Uterus (tissue), 4 donors: ENCODE data around the gene ACAD10. TPM values are rescaled to one million over a fixed set of nuclear protein-coding genes. Genes with fewer than 3 reads are reported as not detected.
"Not testable (repeated sequence)": the region's sequence is repeated elsewhere in the genome, so short reads cannot be mapped to it uniquely, and the experiment has no call there.

Experiments
- DNase-seq, 2 donors: peaks; one replicate each; pipeline ENCODE4 v3.0.0-alpha.2; 2019 to 2020
- H3K27ac ChIP-seq, 2 donors: fragments of 200-600 bp; sonication (generic); 1 replicate in 1 of 2; 2 replicates in 1 of 2; pipeline ENCODE4 v1.5.1; 2016 to 2018
- H3K27me3 ChIP-seq, 2 donors: fragments of 200-600 bp; sonication (generic); one replicate each; pipeline ENCODE4 v1.5.1; 2018 to 2019; ENCODE audit warnings: control low read depth in 1 of 2
- H3K36me3 ChIP-seq, 2 donors: fragments of 200-600 bp; sonication (generic); one replicate each; pipeline ENCODE4 v1.5.1; 2019; ENCODE audit warnings: control low read depth in 1 of 2
- H3K4me1 ChIP-seq, 2 donors: fragments of 200-600 bp; sonication (generic); one replicate each; pipeline ENCODE4 v1.5.1; 2018 to 2019; ENCODE audit warnings: control low read depth in 1 of 2
- H3K4me3 ChIP-seq, 2 donors: fragments of 200-600 bp; sonication (generic); 1 replicate in 1 of 2; 2 replicates in 1 of 2; pipeline ENCODE4 v1.5.1; 2018 to 2019; ENCODE audit warnings: mild to moderate bottlenecking in 1 of 2
- H3K9me3 ChIP-seq, 2 donors: fragments of 200-600 bp; sonication (generic); one replicate each; pipeline ENCODE4 v1.5.1; 2019; ENCODE audit warnings: control low read depth in 1 of 2
- POLR2A ChIP-seq, 2 donors: fragments of 450-650 bp; IDR thresholded peaks; one replicate each; pipeline ENCODE4 v1.6.1; 2016; ENCODE audit warnings: antibody characterized with exemption in 2 of 2, mild to moderate bottlenecking in 1 of 2, moderate library complexity in 1 of 2
- intact Hi-C: fragments of 100-400 bp; cut with DNase I; formaldehyde crosslinking; loops from one replicate; pipeline ENCODE4 v1.15.1; 2023; ENCODE audit warnings: low total_unique reads
- total RNA-seq, 4 donors: library from RNA; depleted of rRNA in 3 of 4; stranded (reverse); fragments of >200 nt in 3 of 4; gene quantifications; one replicate each; pipeline versions ENCODE4 v1.1.0 to v1.2.4, GENCODE V29; 2014 to 2023
- TF ChIP-seq, protein P1 (sequence below), 4 experiments: fragments of 200-600 bp in 2 of 4; fragments of 450-650 bp in 2 of 4; sonication (generic) in 2 of 4; IDR thresholded peaks; one replicate each; pipeline ENCODE4 v1.5.1; 2016 to 2019; ENCODE audit warnings: antibody characterized with exemption in 4 of 4, mild to moderate bottlenecking in 2 of 4, moderate library complexity in 1 of 4
- donor health status: DM: yes; HTN: yes; CAD: no.

The ACAD10 gene
- total RNA-seq, 4 donors from 2014 or later: 19.4 to 46.4 (median 26.7) TPM

DNA sequence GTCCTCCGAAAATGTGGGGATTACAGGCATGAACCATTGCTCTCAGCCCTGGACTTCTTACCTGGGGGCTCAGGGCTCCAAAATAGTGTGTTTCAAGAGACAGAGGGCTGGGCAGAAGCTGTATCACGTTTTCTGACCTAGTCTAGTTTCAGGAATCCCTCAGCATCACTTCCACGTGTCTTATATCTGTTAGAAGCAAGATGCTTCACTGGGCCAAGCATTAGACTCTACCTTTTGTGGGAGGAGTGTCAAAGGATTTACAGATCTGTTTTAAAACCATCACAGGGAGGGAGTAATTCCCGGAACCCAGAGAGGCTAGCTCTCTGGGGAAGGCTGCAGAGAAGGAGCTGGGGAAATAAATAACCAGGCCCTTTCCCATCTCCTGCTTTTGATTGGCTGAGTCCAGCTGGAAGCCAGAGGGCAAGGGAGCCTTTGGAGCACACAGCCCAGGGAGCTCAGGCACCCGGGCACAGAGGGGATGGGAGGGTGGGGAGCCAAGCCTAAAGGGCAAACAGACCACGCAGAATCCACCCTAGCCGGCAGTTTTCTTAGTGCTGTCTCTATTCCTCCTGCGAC, 47.6 kb downstream of the ACAD10 start:
- Histone ChIP-seq H3K4me3 (no peak overlapping the region), H3K27me3 (no peaks in the 10 kb centered on the region), H3K27ac (no peak overlapping the region), H3K36me3 (no peaks in the 10 kb centered on the region), H3K4me1 (no peaks in the 10 kb centered on the region), H3K9me3 (no peaks in the 10 kb centered on the region)
- TF ChIP-seq, protein P1, sequence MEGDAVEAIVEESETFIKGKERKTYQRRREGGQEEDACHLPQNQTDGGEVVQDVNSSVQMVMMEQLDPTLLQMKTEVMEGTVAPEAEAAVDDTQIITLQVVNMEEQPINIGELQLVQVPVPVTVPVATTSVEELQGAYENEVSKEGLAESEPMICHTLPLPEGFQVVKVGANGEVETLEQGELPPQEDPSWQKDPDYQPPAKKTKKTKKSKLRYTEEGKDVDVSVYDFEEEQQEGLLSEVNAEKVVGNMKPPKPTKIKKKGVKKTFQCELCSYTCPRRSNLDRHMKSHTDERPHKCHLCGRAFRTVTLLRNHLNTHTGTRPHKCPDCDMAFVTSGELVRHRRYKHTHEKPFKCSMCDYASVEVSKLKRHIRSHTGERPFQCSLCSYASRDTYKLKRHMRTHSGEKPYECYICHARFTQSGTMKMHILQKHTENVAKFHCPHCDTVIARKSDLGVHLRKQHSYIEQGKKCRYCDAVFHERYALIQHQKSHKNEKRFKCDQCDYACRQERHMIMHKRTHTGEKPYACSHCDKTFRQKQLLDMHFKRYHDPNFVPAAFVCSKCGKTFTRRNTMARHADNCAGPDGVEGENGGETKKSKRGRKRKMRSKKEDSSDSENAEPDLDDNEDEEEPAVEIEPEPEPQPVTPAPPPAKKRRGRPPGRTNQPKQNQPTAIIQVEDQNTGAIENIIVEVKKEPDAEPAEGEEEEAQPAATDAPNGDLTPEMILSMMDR (IDR thresholded peaks at IDR 0.05): no peak
- intact Hi-C loops: no loop called here
- DNase-seq: no peak

DNA sequence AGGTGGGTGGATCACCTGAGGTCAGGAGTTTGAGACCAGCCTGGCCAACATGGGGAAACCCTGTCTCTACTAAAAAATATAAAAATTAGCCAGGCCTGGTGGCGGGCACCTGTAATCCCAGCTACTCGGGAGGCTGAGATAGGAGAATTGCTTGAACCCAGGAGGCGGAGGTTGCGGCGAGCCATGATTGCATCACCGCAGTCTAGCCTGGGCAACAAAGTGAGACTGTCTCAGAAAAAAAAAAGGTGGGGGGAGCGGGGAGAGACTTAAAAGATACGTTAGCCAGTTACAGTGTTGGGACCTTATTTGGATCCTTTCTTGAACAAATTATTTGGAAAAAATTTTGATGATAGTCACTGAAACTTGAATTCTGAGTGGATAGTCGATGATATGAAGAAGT, 53.7 kb downstream of the ACAD10 start:
- H3K9me3 ChIP-seq, H3K36me3 ChIP-seq, H3K4me3 ChIP-seq, H3K27ac ChIP-seq, intact Hi-C loops, H3K27me3 ChIP-seq, DNase-seq, H3K4me1 ChIP-seq: not testable (repeated sequence)

DNA sequence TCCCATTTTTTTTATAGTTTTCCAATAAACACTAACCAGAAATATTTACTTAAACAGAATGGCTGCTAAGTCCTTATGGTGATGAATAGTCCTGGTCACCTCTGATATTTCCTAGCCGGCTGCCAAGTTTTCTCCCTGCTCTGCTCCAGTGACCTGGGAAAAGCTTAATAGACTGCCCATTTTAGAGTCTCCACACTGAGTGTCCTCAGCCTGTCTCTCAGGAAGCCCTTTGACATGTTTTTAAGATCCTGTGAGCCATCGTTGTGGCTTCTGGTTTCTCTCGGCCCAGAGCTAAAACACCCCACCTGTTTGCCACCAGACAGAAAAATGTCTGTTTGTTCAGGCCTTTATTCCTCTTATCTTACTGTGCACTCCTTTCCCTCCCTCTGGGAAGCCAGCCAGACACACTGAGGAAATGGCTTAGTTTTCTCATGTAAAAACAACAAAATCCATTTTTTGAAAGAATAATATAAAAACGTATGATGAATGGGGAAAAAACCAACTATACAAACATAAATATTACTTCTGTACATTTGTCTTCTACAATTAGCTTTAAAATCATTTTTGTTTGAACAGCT, 55.5 kb downstream of the ACAD10 start:
- Histone ChIP-seq H3K9me3 (no peaks in the 10 kb centered on the region), H3K36me3 (no peaks in the 10 kb centered on the region), H3K4me1 (no peaks in the 10 kb centered on the region), H3K27ac (peak overlapping the region in 1 of 2 donors; percentile 52), H3K27me3 (no peaks in the 10 kb centered on the region), H3K4me3 (no peak overlapping the region)
- no peak for DNase-seq
- intact Hi-C loops: no loop called here
- TF ChIP-seq POLR2A (IDR thresholded peaks at IDR 0.05): no peak
- TF ChIP-seq, protein P1 (IDR thresholded peaks at IDR 0.05): no peak

DNA sequence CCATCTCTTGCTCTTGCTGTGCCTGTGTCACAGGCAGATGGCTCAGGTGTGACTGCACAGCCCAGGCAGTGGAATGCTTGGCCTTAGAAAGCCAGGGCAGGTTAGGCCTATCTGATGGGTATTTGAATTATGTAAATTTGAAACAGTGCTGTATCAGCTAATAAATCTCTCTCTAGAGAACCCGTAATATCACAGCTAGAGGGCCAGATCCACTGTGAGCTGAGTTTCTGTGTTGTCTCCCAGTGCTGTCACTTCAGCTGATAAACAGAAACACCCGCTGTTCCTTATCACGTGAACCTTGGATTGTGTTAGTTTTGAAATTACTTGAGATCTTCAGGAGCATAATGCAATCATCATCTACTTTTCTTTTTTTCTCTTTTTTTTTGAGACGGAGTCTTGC, 59.4 kb downstream of the ACAD10 start:
- DNase-seq: no peak
- H3K27ac ChIP-seq: no peak overlapping the region
- intact Hi-C loops: no loop called here
- H3K4me3 ChIP-seq: no peak overlapping the region
- TF ChIP-seq, protein P1 (IDR thresholded peaks at IDR 0.05): no peak
- TF ChIP-seq POLR2A (IDR thresholded peaks at IDR 0.05): no peak
- H3K27me3 ChIP-seq: no peaks in the 10 kb centered on the region
- H3K4me1 ChIP-seq: no peaks in the 10 kb centered on the region
- H3K9me3 ChIP-seq: no peaks in the 10 kb centered on the region
- H3K36me3 ChIP-seq: no peaks in the 10 kb centered on the region

DNA sequence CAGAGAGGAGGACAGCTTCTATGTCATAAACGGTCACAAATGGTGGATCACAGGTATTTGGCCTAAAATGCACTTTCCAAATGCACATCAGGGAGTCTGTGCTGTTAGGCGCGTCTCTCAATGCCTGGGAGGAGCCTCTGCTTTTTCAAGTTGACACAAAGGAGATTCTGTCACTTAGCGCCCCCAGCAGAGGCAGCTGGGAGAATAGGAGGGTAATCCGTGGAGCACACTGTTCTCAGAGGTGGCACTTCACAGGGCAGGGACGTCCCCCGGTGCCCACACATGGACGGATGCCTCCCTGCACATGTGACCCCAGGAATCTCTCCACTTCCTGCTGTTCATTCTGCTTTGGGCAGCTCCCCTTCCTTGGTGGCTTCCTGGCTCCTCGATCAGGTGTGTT, 61.5 kb downstream of the ACAD10 start:
- no peaks in the 10 kb centered on the region for H3K36me3 ChIP-seq
- no peaks in the 10 kb centered on the region for H3K27me3 ChIP-seq
- no peak for TF ChIP-seq POLR2A (IDR thresholded peaks at IDR 0.05)
- TF ChIP-seq, protein P1 (IDR thresholded peaks at IDR 0.05): no peak
- no peak overlapping the region for H3K4me3 ChIP-seq
- intact Hi-C loops: no loop called here
- H3K9me3 ChIP-seq: no peaks in the 10 kb centered on the region
- no peak for DNase-seq
- no peak overlapping the region for H3K27ac ChIP-seq
- H3K4me1 ChIP-seq: no peaks in the 10 kb centered on the region
